SK-N-SH (cell line): Measurements from ENCODE around the gene MACROD2.

Source experiments
- EP300 ChIP-seq, 2 experiments: IDR thresholded peaks; 2 replicates each; pipeline versions ENCODE4 v1.4.0 to v1.6.1; 2012; ENCODE audit warnings: borderline replicate concordance in 1 of 2, low read depth in 1 of 2, low read length in 1 of 2
- EZH2phosphoT487 ChIP-seq: fragments of 200-600 bp; sonication (generic); IDR thresholded peaks from 2 replicates; pipeline ENCODE4 v1.6.1; 2017; ENCODE audit warnings: low read depth, mixed run types, mild to moderate bottlenecking, antibody characterized with exemption, moderate library complexity, borderline replicate concordance
- FOXM1 ChIP-seq: IDR thresholded peaks from 2 replicates; pipeline ENCODE4 v1.4.0; 2012; ENCODE audit warnings: low read depth, mild to moderate bottlenecking
- GABPA ChIP-seq: IDR thresholded peaks from 2 replicates; pipeline ENCODE4 v1.4.0; 2012; ENCODE audit warnings: low read depth, mild to moderate bottlenecking
- MAX ChIP-seq: IDR thresholded peaks from 2 replicates; pipeline ENCODE4 v1.4.0; 2012; ENCODE audit warnings: low read depth
- MEF2A ChIP-seq: IDR thresholded peaks from 2 replicates; pipeline ENCODE4 v1.4.0; 2012; ENCODE audit warnings: low read depth, borderline replicate concordance
- MXI1 ChIP-seq: IDR thresholded peaks from 2 replicates; pipeline ENCODE4 v1.6.1; 2012; ENCODE audit warnings: mild to moderate bottlenecking, low read depth, low read length, improper control_type of control experiment
- POLR2AphosphoS5 ChIP-seq: IDR thresholded peaks from 2 replicates; pipeline ENCODE4 v1.6.1; 2012; ENCODE audit warnings: low read depth, low read length
- RAD21 ChIP-seq: IDR thresholded peaks from 2 replicates; pipeline ENCODE4 v1.6.1; 2012; ENCODE audit warnings: mild to moderate bottlenecking, low read length
- SMC3 ChIP-seq: IDR thresholded peaks from 2 replicates; pipeline ENCODE4 v1.6.1; 2012; ENCODE audit warnings: low read depth, low read length, improper control_type of control experiment
- TAF1 ChIP-seq: IDR thresholded peaks from 2 replicates; pipeline ENCODE4 v1.6.1; 2012; ENCODE audit warnings: low read depth, mild to moderate bottlenecking, low read length, moderate library complexity, borderline replicate concordance
- TF ChIP-seq, protein P1 (sequence below): fragments of 200-600 bp; sonication (generic); IDR thresholded peaks from 2 replicates; pipeline ENCODE4 v1.6.1; 2017; ENCODE audit warnings: antibody characterized with exemption, mild to moderate bottlenecking, moderate library complexity

DNA sequence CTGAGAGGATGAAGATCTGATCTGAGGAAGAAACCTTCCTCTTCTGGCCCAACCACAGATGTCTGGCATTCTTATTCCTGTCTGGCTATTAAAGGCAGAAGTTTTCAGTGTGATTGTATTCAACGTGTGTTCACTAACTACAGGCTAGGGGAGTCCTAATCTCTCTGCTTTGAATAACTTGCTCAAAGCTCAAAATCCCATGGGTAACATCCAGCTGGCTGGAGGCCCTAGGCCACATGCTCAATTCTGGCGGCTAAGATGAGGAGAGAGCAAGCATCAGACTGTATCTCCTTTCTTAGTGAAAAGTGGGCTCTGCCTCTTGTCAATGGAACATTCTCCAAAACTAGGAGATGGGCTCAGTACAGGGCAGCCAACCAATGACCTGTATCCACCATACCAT, 2099.9 kb downstream of the MACROD2 start:
- TF ChIP-seq, protein P1, sequence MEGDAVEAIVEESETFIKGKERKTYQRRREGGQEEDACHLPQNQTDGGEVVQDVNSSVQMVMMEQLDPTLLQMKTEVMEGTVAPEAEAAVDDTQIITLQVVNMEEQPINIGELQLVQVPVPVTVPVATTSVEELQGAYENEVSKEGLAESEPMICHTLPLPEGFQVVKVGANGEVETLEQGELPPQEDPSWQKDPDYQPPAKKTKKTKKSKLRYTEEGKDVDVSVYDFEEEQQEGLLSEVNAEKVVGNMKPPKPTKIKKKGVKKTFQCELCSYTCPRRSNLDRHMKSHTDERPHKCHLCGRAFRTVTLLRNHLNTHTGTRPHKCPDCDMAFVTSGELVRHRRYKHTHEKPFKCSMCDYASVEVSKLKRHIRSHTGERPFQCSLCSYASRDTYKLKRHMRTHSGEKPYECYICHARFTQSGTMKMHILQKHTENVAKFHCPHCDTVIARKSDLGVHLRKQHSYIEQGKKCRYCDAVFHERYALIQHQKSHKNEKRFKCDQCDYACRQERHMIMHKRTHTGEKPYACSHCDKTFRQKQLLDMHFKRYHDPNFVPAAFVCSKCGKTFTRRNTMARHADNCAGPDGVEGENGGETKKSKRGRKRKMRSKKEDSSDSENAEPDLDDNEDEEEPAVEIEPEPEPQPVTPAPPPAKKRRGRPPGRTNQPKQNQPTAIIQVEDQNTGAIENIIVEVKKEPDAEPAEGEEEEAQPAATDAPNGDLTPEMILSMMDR = no peak
- TF ChIP-seq POLR2AphosphoS5 (no peak), TAF1 (no peak), FOXM1 (no peak), EP300 (IDR thresholded peaks at IDR 0.05; ENCODE audit: borderline replicate concordance in 1 of 2, low read depth in 1 of 2, low read length in 1 of 2) (no peak), GABPA (no peak), SMC3 (no peak), RAD21 (no peak), MEF2A (no peak), EZH2phosphoT487 (no peak), MAX (no peak), MXI1 (no peak)
